SK-N-SH treated with all-trans-retinoic acid at 6 μM for 48 hours (cell line): ENCODE measurements around the gene METTL8.

Experiments used
- ATAC-seq: fragments of 200-7000 bp; cut with Tn5 transposase; 3 replicates; pipeline ENCODE4 v1.9.1; 2020; ENCODE audit warnings: mild to moderate bottlenecking, moderate library complexity
- ARNTL ChIP-seq: fragments of 450-650 bp; formaldehyde crosslinking; IDR thresholded peaks from 2 replicates; pipeline ENCODE4 v1.5.0; 2020; ENCODE audit warnings: low read depth, mild to moderate bottlenecking, moderate library complexity, borderline replicate concordance
- BACH2 ChIP-seq: fragments of 250-450 bp; sonication (Bioruptor Pico); IDR thresholded peaks from 2 replicates; pipeline ENCODE4 v1.9.0; 2021; ENCODE audit warnings: mild to moderate bottlenecking, borderline replicate concordance
- CREB5 ChIP-seq: fragments of 250-450 bp; sonication (Bioruptor Pico); IDR thresholded peaks from 2 replicates; pipeline ENCODE4 v1.5.1; 2020; ENCODE audit warnings: low read depth, mild to moderate bottlenecking, moderate library complexity
- CSDC2 ChIP-seq: fragments of 250-450 bp; sonication (Bioruptor Pico); IDR thresholded peaks from 2 replicates; pipeline ENCODE4 v1.5.0; 2020; ENCODE audit warnings: mild to moderate bottlenecking, moderate library complexity
- ESRRG ChIP-seq: fragments of 250-450 bp; sonication (Bioruptor Pico); IDR thresholded peaks from 2 replicates; pipeline ENCODE4 v1.6.1; 2021; ENCODE audit warnings: mild to moderate bottlenecking
- GLIS3 ChIP-seq: fragments of 250-450 bp; sonication (Bioruptor Pico); IDR thresholded peaks from 2 replicates; pipeline ENCODE4 v1.5.0; 2020; ENCODE audit warnings: mild to moderate bottlenecking, moderate library complexity
- ISL1 ChIP-seq: fragments of 250-450 bp; sonication (Bioruptor Pico); IDR thresholded peaks from 2 replicates; pipeline ENCODE4 v2.1.2; 2022; ENCODE audit warnings: mild to moderate bottlenecking, moderate library complexity
- OSR1 ChIP-seq: fragments of 250-450 bp; sonication (Bioruptor Pico); IDR thresholded peaks from 2 replicates; pipeline ENCODE4 v1.8.0; 2022; ENCODE audit warnings: moderate library complexity, mild to moderate bottlenecking, inconsistent platforms
- PPARA ChIP-seq: fragments of 250-450 bp; sonication (Bioruptor Pico); IDR thresholded peaks from 2 replicates; pipeline ENCODE4 v1.5.0; 2020; ENCODE audit warnings: mild to moderate bottlenecking, borderline replicate concordance
- RARB ChIP-seq: fragments of 250-450 bp; sonication (Bioruptor Pico); IDR thresholded peaks from 2 replicates; pipeline ENCODE4 v1.8.0; 2021; ENCODE audit warnings: mild to moderate bottlenecking, moderate library complexity
- SNAI2 ChIP-seq: fragments of 250-450 bp; sonication (Bioruptor Pico); IDR thresholded peaks from 2 replicates; pipeline ENCODE4 v1.5.0; 2020; ENCODE audit warnings: mild to moderate bottlenecking, moderate library complexity
- TCF4 ChIP-seq: fragments of 250-450 bp; sonication (Bioruptor Pico); IDR thresholded peaks from 2 replicates; pipeline ENCODE4 v1.8.0; 2021; ENCODE audit warnings: mild to moderate bottlenecking, moderate library complexity, borderline replicate concordance
- TOX ChIP-seq: fragments of 250-450 bp; sonication (Bioruptor Pico); IDR thresholded peaks from 2 replicates; pipeline ENCODE4 v1.8.0; 2021; ENCODE audit warnings: mild to moderate bottlenecking, moderate library complexity, borderline replicate concordance
- TSHZ2 ChIP-seq: fragments of 250-450 bp; sonication (Bioruptor Pico); IDR thresholded peaks from 2 replicates; pipeline ENCODE4 v1.5.0; 2020; ENCODE audit warnings: mild to moderate bottlenecking, moderate library complexity
- ZC3H10 ChIP-seq: fragments of 250-450 bp; sonication (Bioruptor Pico); IDR thresholded peaks from 2 replicates; pipeline ENCODE4 v1.5.1; 2021; ENCODE audit warnings: mild to moderate bottlenecking, moderate library complexity
- ZFP3 ChIP-seq: fragments of 250-450 bp; sonication (Bioruptor Pico); IDR thresholded peaks from 2 replicates; pipeline ENCODE4 v1.5.0; 2020; ENCODE audit warnings: mild to moderate bottlenecking, moderate library complexity
- ZFP30 ChIP-seq: fragments of 450-650 bp; formaldehyde crosslinking; IDR thresholded peaks from 2 replicates; pipeline ENCODE4 v1.5.0; 2022; ENCODE audit warnings: mild to moderate bottlenecking, moderate library complexity
- ZNF565 ChIP-seq: fragments of 450-650 bp; formaldehyde crosslinking; conservative IDR thresholded peaks from 2 replicates; pipeline ENCODE4 v1.5.0; 2020; ENCODE audit warnings: low read depth, mild to moderate bottlenecking, moderate library complexity
- ZNF70 ChIP-seq: fragments of 450-650 bp; formaldehyde crosslinking; IDR thresholded peaks from 2 replicates; pipeline ENCODE4 v1.5.0; 2020; ENCODE audit warnings: mild to moderate bottlenecking, moderate library complexity
- ZNF8 ChIP-seq: fragments of 450-650 bp; formaldehyde crosslinking; IDR thresholded peaks from 2 replicates; pipeline ENCODE4 v1.5.0; 2020; ENCODE audit warnings: mild to moderate bottlenecking, moderate library complexity
- TF ChIP-seq, protein P1 (sequence below): fragments of 250-450 bp; sonication (Bioruptor Pico); IDR thresholded peaks from 2 replicates; pipeline ENCODE4 v1.8.0; 2021; ENCODE audit warnings: low read depth, mild to moderate bottlenecking, moderate library complexity, borderline replicate concordance
- TF ChIP-seq, protein P2 (sequence below): fragments of 250-450 bp; sonication (Bioruptor Pico); IDR thresholded peaks from 2 replicates; pipeline ENCODE4 v1.8.0; 2020; ENCODE audit warnings: mild to moderate bottlenecking, moderate library complexity, borderline replicate concordance
- TF ChIP-seq, protein P3 (sequence below): fragments of 250-450 bp; sonication (Bioruptor Pico); IDR thresholded peaks from 2 replicates; pipeline ENCODE4 v1.5.1; 2021; ENCODE audit warnings: mild to moderate bottlenecking, moderate library complexity

The METTL8 gene

DNA sequence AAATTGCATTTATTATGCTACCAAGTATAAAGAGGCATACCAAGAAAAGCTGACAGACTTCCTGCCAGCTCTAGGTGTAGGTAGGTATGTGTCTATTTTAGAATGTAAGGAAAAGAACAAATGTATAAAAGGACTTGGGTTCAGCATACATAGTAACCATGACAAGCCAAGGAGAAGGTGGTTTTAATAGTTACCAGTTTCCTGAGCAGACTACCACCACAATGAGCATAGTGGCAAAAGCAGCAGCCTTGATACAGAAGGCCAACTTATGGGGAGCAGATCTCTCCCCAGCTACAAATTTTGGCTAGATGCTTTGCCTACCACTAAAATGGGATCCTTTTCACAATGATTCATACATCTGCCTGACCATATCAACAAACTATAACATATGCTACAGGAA is 34.5 kb downstream of the METTL8 start:
- ATAC-seq = no peak
- TF ChIP-seq ZNF565 (CRISPR knock-in tag) (no peak), ZC3H10 (CRISPR knock-in tag) (no peak), GLIS3 (no peak), ZNF8 (CRISPR knock-in tag) (no peak), ZFP30 (CRISPR knock-in tag) (no peak), ESRRG (no peak), BACH2 (CRISPR knock-in tag) (no peak)

- ATAC-seq = no peak
- TF ChIP-seq, protein P1, sequence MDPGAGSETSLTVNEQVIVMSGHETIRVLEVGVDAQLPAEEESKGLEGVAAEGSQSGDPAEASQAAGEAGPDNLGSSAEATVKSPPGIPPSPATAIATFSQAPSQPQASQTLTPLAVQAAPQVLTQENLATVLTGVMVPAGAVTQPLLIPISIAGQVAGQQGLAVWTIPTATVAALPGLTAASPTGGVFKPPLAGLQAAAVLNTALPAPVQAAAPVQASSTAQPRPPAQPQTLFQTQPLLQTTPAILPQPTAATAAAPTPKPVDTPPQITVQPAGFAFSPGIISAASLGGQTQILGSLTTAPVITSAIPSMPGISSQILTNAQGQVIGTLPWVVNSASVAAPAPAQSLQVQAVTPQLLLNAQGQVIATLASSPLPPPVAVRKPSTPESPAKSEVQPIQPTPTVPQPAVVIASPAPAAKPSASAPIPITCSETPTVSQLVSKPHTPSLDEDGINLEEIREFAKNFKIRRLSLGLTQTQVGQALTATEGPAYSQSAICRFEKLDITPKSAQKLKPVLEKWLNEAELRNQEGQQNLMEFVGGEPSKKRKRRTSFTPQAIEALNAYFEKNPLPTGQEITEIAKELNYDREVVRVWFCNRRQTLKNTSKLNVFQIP (CRISPR knock-in tag) = no peak
- no peak for TF ChIP-seq ZC3H10 (CRISPR knock-in tag)
- TF ChIP-seq OSR1 (CRISPR knock-in tag) = no peak
- no peak for TF ChIP-seq TSHZ2
- TF ChIP-seq CSDC2 = no peak
- TF ChIP-seq, protein P2, sequence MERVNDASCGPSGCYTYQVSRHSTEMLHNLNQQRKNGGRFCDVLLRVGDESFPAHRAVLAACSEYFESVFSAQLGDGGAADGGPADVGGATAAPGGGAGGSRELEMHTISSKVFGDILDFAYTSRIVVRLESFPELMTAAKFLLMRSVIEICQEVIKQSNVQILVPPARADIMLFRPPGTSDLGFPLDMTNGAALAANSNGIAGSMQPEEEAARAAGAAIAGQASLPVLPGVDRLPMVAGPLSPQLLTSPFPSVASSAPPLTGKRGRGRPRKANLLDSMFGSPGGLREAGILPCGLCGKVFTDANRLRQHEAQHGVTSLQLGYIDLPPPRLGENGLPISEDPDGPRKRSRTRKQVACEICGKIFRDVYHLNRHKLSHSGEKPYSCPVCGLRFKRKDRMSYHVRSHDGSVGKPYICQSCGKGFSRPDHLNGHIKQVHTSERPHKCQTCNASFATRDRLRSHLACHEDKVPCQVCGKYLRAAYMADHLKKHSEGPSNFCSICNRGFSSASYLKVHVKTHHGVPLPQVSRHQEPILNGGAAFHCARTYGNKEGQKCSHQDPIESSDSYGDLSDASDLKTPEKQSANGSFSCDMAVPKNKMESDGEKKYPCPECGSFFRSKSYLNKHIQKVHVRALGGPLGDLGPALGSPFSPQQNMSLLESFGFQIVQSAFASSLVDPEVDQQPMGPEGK = no peak
- TF ChIP-seq ZNF70 = no peak
- no peak for TF ChIP-seq SNAI2 (CRISPR knock-in tag)
- TF ChIP-seq, protein P3, sequence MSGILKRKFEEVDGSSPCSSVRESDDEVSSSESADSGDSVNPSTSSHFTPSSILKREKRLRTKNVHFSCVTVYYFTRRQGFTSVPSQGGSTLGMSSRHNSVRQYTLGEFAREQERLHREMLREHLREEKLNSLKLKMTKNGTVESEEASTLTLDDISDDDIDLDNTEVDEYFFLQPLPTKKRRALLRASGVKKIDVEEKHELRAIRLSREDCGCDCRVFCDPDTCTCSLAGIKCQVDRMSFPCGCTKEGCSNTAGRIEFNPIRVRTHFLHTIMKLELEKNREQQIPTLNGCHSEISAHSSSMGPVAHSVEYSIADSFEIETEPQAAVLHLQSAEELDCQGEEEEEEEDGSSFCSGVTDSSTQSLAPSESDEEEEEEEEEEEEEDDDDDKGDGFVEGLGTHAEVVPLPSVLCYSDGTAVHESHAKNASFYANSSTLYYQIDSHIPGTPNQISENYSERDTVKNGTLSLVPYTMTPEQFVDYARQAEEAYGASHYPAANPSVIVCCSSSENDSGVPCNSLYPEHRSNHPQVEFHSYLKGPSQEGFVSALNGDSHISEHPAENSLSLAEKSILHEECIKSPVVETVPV (CRISPR knock-in tag) = no peak
- no peak for TF ChIP-seq TCF4 (CRISPR knock-in tag)
- TF ChIP-seq RARB = no peak
- TF ChIP-seq PPARA (CRISPR knock-in tag) = no peak
- TF ChIP-seq CREB5 (CRISPR knock-in tag) = no peak
- no peak for TF ChIP-seq ISL1
- TF ChIP-seq ZFP3 (CRISPR knock-in tag) = no peak
- no peak for TF ChIP-seq ZNF8 (CRISPR knock-in tag)
- TF ChIP-seq BACH2 (CRISPR knock-in tag) = no peak
- no peak for TF ChIP-seq TOX (CRISPR knock-in tag)
- TF ChIP-seq ARNTL (CRISPR knock-in tag) = no peak
- TF ChIP-seq GLIS3 = no peak
- TF ChIP-seq, all 23 proteins: peak for 0
These were observed 39.5 kb downstream of the METTL8 start for GRCh38 chr2:171394164-171394740.

DNA sequence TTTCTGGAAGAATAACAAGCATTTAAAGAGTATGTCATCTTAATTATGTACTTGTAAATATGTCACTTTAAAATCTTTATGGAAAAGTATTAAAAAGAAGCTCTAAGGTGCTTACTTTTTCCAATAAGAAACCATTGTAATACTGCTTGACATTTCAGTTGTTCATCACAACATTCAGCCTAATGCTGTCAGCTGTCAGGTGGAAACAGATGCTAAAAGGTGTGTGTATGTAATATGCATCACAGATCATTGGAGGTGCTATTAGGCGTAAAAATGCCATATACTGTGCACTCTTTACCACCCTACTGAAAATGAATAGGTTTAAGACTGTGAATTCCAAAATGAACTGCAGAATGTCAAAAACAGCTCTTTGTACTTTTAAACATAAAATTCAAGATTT is 40.3 kb downstream of the METTL8 start:
- no peak for ATAC-seq
- no peak for TF ChIP-seq CREB5 (CRISPR knock-in tag)
- TF ChIP-seq ZC3H10 (CRISPR knock-in tag) = no peak
- TF ChIP-seq OSR1 (CRISPR knock-in tag) = no peak
- TF ChIP-seq ZNF565 (CRISPR knock-in tag) = no peak
- TF ChIP-seq, protein P3 (CRISPR knock-in tag) = no peak
- no peak for TF ChIP-seq ISL1
- no peak for TF ChIP-seq ESRRG
- TF ChIP-seq ZNF8 (CRISPR knock-in tag) = no peak
- TF ChIP-seq CSDC2 = no peak
- no peak for TF ChIP-seq PPARA (CRISPR knock-in tag)
- TF ChIP-seq ARNTL (CRISPR knock-in tag) = no peak
- no peak for TF ChIP-seq GLIS3
